GM18907 (cell line): ENCODE results near the gene SORBS1.

Source experiments
- ATAC-seq: cut with Tn5 transposase; IDR thresholded peaks from one replicate; pipeline ENCODE4 v1.9.1; 2021; ENCODE audit warnings: mild to moderate bottlenecking, moderate library complexity; ENCODE audit not compliant: unreplicated experiment

The SORBS1 gene

DNA sequence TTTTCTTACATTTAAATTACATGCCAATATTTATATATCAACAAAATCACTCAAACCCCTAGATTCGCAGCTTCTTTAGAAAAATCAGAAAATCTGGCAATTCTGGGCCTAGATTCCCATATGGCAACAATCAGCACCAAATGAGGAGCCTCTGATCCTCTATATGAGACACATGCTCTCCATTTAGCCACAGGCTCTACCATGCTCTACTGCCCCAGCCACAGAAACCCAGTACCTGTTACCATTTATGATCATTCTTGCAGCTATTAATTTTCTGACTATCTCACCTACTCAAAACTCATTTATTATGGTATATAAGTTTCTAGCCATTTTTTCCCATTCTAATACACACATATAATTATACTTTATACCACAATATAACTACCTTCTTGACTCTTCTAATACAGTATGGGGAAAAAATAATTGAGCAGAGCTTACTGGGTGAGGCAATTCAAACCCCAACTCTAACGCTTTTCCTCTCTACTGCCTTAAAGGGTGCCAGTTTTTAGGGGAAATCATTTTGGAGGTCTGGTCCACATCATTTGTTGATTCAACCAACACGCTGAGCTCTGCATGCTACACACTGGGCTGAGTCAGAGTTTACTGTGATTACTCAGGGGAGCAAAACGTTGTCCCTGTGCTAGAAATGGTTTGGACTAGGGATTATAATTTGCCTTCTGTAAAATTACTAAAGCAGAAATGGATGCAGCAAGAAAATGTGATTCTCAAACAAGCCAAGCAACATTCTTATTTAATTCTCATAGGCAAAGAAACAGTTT is 281.9 kb downstream of the SORBS1 start:
- ATAC-seq, result no peak

DNA sequence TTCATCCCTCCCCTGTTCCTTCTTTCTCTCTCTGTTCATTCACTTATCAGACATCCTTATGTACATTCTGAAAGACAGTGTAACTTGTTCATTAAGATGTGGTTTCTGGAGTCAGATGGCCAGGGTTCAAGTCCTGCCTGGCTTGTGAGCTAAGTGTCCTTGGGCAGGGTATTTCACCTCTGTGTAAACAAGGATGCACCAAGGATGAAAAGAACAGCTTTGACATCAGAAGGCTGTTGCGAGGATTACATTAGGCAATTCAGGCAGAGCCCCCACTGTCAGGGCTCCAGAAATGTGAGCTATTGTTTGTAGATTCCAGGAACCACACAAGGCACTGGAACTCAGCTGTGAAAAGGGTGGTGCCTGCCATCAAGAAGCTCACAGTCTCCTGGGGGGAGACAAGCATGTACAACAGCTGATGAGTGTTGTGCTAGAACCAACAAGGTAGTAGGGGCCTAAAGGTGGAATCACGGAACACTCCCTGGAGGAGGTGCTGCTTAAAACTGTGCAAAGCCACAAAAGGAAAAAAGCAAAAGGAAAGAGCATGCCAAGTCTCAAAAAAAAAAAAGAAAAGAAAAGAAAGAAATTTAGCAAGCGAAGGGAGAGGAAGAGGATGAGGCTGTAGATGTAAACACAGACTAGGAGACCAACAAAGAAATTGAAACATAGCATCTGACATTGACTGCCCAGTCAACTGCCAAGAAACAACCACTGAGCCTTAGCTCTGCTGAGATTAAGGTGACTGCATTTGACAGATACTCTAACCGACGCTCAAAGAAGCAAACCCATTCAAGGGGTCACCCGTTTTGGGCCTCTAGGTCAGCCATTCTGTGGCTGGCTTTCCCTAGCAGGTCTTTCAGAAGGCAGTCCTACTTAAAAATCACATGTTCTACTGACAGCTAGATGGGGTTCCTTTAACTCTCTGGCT is 282.8 kb downstream of the SORBS1 start:
- no peak for ATAC-seq

DNA sequence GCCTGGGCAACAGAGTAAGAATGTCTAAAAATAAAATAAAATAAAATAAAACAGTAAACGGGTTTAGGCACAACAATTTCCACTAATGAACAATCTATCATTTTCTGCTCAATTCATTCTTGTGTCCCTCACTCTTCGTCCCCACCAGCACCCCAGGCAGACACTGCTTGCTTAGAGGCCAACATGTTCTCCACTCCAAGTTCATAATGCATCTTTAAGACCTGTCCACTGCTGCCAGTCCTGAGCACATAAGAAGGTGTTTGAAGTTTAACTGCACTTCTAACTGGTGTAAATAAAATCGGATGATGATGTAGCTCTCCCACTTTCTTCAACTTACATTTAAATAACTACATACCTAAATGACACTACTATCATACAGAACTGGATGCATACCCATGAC is 283.6 kb downstream of the SORBS1 start:
- no peak for ATAC-seq

DNA sequence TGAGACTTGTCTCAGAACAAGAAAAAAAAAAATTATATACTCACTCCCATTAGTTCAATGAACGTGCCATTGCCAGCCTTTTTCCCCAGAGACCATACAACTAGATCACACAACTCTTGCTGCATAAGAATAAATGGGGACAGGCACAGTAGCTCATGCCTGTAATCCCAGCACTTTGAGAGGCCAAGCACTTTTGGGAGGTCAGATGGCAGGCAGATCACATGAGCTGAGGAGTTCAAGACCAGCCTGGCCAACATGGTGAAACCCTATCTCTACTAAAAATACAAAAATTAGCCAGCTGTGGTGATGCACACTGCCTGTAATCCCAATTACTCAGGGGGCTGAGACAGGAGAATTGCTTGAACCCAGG is 284.0 kb downstream of the SORBS1 start:
- no peak for ATAC-seq

DNA sequence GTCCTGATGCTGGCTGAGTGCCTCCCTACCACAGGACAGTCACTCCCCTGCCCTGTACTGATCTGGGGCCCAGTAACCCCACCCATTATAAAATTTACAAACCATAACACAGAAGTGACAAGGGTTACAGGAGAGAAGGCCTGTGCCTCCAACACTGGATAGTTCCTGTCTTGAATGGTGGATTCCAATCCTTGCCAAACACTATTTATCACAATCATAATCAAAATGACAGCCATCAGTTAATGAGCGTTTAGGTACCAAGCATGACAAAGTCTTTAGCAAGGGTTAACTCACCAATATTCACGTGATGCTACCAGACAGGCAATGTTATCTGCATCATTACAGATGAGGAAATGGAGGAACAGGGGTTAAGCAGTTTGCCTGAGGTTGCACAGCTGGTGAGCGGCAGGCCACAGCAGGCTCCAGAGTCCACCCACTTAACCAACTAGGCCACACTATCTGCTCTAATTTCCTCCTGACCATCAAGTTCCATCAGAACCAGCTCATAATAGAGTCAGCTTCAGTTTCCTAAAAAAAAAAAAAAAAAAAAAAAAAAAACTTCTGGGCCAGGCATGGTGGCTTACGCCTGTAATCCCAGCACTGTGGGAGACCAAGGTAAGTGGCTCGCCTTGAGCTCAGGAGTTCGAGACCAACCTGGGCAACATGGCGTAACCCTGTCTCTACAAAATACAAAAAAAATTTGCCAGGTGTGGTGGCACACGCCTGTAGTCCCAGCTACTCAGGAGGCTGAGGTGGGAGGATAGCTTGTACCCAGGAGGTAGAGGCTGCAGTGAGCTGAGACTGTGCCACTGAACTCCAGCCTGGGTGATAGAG is 284.6 kb downstream of the SORBS1 start:
- no peak for ATAC-seq

DNA sequence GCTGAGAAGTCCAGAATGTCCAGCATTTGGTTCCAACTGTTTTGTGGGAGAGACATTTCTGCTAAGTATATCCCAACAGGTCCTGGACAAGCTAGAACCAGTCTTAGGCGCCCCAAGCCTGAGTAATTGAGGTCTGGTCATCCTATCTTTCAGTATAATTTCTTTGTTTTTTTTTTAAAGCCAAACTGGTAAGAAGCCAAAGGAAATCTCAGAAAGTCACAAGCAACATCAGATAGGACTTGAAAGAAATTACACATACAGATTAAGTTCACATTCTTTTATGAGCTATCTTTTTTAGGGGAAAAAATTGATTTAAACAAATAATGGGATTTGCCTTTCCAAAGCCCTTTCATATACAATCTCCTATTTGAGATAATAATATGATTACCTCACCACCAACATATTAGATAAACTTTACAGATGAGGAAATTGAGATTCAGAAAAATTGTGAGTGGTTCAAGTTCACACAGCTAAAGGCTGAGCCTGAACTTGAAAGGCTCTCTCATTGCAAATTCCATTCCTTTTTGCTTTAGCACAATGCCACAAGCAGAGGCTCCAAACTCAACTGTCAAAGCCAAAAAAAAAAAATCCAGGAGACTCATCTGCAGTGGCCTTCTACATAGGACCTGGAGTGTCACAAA is 285.3 kb downstream of the SORBS1 start:
- ATAC-seq, result no peak

DNA sequence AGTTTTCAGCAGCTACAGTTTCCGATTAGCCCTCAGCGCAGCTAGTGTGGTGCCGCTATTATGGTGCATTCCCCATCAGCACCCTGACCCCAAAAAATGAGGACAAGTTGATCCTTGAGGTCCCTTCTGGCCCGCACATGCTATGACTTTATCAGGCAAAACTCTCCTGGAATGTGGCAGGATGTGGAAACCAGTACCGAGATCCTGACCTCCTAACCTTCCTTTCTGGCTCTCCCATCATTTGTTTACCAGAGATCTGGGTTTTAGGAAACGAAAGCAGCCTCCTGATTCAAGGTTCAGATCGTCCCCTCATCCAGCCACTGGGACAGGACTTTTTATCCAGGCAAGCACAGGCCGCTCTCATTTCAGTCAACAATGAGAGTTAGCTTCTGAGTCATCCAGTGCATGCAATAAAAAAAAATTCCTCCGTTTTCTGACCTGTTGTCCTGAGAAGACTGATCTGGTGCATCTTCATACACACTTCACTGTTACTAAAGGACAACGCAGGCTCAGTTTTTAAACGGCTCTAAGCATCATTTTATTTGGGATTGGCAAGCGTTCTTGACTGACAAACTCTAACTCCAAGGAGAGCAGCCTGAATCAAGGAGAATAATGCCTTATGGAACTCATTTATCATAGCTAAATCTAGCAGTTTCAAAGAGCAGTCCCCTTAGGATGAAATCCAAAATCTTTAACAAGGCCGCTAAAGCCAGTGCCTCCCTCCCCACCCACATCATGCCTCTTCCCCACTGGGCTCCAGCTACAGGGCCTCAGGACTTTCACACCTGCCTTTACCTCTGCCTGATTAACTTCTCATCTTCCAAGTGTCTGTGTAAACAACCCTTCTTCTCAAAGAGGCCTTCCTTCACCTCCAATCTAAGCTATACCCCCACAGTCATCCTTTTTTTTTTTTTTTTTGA is 287.5 kb downstream of the SORBS1 start:
- no peak for ATAC-seq

DNA sequence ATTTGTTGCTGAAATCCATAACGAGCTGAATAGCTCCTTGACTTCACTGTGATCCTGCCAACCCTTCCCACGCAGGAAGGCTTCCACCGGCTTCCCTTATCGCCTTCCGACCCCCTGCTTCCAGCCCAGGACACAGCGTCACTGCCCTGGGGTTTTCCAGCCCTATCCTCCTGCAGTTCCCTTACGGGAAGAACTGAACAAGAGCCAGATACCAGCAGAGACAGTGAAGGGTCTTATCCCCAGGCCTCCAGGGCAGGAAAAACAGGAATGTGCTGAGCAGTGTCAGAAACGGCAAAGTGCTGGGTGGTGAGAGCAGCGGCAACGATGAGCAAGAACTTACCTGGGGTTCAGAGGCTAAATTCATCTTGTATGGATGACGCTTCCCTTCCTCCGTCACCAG is 292.7 kb downstream of the SORBS1 start:
- ATAC-seq, result no peak

DNA sequence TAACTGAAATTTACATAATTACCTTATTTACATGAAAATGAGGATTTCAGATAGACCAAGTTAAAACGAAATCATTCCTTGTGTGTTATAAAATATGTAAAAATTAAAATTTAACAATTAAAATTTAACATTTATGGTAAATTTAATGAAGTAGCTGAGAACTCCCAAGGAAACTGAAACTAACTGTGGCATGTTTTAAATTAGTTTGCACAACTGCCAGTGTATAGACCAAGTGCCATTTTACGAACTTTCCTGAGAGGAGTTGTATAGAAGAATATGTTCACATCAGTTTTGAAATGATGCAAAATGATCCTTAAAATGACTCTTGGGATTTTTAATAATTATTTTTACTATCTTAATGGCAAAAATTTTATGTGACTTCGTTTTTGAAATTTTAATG is 293.9 kb downstream of the SORBS1 start:
- no peak for ATAC-seq

DNA sequence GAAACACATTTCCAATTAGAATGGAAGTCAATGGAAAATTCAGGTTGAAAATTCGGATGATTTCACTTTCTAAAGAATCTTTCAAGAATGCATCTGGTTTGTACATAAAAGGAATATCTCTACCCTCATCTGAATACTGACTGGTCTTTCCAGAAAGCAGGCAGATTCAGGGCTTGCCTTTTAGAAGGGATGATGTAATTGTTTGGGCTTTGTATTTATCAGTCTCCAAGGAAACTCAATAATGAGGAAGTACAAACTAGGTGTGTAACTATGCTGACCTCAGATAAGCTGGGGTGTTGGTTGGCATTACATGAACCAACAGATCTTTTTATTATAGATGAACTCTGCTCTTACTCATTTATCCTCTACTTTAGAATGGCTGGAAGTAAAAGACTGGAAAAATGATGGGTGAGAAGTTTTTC is 294.5 kb downstream of the SORBS1 start:
- ATAC-seq, result peak; percentile 88

DNA sequence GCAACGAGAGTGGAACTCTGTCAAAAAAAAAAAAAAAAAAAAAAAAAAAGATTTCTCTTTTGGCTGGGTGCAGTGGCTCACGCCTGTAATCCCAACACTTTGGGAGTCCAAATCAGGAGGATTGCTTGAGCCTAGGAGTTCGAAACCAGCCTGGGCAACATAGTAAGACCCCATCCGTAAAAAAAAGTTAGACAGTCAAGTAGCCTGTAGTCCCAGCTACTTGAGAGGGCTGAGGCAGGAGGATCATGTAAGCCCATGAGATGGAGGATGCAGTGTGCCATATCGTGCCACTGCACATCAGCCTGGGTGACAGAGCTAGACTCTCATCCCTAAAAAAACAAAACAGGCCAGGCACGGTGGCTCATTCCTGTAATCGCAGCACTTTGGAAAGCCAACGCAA is 295.6 kb downstream of the SORBS1 start:
- no peak for ATAC-seq

DNA sequence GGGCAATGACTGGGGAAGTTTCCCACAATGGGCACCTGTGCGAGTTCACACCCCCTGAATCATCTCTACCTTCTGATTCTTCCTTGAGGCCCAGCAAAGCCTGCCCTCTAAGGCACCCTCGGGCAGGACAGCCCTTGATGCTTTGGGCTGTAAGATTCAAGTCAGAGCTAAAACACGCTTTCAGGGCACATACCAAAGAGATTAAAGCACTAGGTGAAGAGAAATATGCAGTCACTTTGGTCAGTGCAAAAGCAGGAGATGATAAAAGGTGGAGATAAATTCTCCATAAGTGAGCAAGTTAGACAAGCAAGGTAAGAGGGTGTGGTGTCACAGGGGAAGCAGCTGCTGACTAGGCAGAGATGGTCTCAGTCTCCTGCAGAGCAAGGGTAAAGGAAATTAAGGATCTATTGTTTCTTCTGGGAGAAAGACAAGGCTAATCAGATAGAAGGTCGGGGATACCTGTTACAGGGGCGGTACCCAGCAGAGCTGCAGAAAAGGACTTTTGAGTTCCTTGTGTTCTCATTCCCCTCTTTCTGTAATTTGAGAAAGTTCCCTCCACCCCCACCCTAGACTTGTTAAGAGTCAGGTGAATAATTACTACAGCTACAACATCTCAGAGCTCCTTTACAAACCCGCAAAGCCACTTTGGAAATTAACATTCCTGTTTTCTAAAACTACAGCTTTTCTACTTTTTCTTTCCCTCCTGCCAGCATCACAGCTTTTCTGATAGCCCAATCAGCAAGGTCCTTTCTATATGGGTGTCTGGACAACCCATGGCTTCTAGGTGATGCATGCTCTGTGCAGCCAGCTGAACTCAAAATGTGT is 296.7 kb downstream of the SORBS1 start:
- no peak for ATAC-seq

DNA sequence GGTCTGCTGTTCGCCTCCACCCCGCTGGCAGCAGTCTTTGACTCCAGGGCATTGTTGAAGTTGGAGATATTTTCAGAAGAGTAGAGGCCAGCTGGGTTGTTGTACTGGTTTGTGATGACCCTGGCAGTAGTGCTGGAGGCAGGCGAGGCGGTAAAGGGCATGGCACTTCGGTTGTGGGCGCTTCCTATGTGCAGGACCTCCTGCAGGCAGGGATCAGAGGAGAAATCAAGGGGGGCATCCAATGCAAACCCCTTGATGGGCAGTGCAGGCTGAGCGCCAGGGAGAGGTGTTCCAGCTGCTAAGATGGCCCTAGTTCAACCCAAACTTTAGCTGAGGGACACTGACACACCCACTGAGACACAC is 297.3 kb downstream of the SORBS1 start:
- ATAC-seq, result no peak

DNA sequence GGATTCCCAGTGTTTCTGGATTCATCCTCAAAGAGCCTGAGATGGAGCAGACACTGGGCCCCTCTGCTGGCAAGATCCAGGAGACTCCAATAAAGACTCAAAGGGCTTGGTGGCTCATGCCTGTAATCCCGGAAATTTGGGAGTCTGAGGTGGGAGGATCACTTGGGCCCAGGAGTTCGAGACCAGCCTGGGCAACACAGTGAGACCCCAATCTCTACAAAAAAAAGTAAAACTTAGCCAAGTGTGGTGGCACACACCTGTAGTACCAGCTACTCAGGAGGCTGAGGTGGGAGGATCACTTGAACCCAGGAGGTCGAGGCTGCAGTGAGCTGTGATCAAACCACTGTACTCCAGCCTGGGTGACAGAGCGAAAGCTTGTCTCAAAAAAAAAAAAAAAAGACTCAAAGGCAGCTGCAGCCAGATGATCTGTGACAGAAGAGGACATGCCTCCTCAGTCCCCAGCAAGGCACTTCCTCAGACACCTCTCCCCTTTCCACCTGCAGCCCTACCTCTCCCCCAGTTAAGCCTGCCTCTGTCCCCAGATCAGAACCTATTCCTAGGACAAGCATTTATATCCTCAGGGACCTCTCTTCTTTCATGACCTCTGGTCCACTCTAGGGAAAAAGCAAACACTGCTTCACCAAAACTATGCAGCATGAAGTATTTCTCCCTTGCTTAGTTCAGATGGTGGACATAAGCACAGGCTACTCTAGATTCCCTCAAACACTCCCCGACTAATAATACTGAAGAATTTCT is 298.2 kb downstream of the SORBS1 start:
- ATAC-seq, result no peak

DNA sequence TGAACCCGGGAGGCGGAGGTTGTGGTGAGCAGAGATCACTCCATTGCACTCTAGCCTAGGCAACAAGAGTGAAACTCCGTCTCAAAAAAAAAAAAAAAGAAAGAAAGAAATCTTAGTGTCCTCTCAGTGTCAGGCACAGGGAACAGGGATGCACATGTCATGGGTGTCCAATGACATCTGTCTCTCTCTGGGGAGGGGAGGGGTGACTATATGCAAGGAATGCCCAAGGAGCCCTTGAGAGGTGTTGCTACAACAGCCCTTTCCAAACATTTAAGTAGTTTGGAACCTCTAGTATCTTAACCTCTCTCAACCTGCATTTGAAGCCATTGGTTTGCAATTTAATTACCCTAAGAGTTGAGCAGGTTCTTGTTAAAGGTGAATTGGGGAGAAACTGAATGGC is 299.2 kb downstream of the SORBS1 start:
- no peak for ATAC-seq
